Caco-2 (cell line): Measurements from ENCODE around the gene NPAS2. TPM values are rescaled to one million over a fixed set of nuclear protein-coding genes. Genes with fewer than 3 reads are reported as not detected.

ENCODE experiments used
- BruUV-seq: library from RNA; stranded (reverse); fragments of 400-500 nt; replicated peaks from 2 replicates; lab custom pipeline; 2021; lab: Mats Ljungman, UMichigan
- CTCF ChIA-PET: fragments of 300-600 bp; sonication (Branson Sonifier 250); formaldehyde crosslinking; loops from one replicate; lab custom pipeline; 2022; ENCODE audit warnings: antibody characterized with exemption; lab: Charles Lee
- POLR2A ChIA-PET: fragments of 300-600 bp; sonication (Branson Sonifier 250); formaldehyde crosslinking; loops from one replicate; lab custom pipeline; 2022; ENCODE audit warnings: antibody characterized with exemption; lab: Charles Lee
- DNase-seq, 2 experiments: peaks; one replicate each; pipeline versions ENCODE4 v3.0.0 to v3.0.0-alpha.2; 2020 to 2022
- H3K27me3 ChIP-seq: replicated peaks from 2 replicates; pipeline ENCODE4 v1.6.0; 2011; ENCODE audit warnings: low read length; ENCODE audit not compliant: control insufficient read depth, insufficient read depth
- H3K36me3 ChIP-seq: 2 replicates; pipeline ENCODE4 v1.5.1; 2011; ENCODE audit warnings: low read length; ENCODE audit not compliant: control insufficient read depth, insufficient read depth
- H3K4me1 ChIP-seq: fragments of 250-450 bp; sonication (Bioruptor Pico); 2 replicates; pipeline ENCODE4 v1.5.1; 2020; ENCODE audit warnings: mild to moderate bottlenecking
- H3K4me3 ChIP-seq: 2 replicates; pipeline ENCODE4 v1.5.1; 2011; ENCODE audit warnings: low read depth, mild to moderate bottlenecking, control low read depth, low read length
- H3K9me3 ChIP-seq: fragments of 250-450 bp; sonication (Bioruptor Pico); 2 replicates; pipeline ENCODE4 v1.5.1; 2020; ENCODE audit warnings: mild to moderate bottlenecking, moderate library complexity
- H3K27ac Mint-ChIP-seq: one replicate; pipeline ENCODE4 v1.8.0; 2022; ENCODE audit warnings: mixed read lengths; ENCODE audit not compliant: unreplicated experiment
- H3K27me3 Mint-ChIP-seq: one replicate; pipeline ENCODE4 v1.8.0; 2022; ENCODE audit warnings: mixed read lengths; ENCODE audit not compliant: insufficient read depth, unreplicated experiment
- H3K36me3 Mint-ChIP-seq: one replicate; pipeline ENCODE4 v1.8.0; 2022; ENCODE audit warnings: mild to moderate bottlenecking, mixed read lengths; ENCODE audit not compliant: insufficient read depth, unreplicated experiment
- H3K4me1 Mint-ChIP-seq: one replicate; pipeline ENCODE4 v1.8.0; 2022; ENCODE audit warnings: low read depth, mixed read lengths; ENCODE audit not compliant: unreplicated experiment
- H3K4me3 Mint-ChIP-seq: one replicate; pipeline ENCODE4 v1.8.0; 2022; ENCODE audit warnings: mild to moderate bottlenecking, moderate library complexity, mixed read lengths; ENCODE audit not compliant: unreplicated experiment
- H3K9me3 Mint-ChIP-seq: one replicate; pipeline ENCODE4 v1.8.0; 2022; ENCODE audit warnings: mixed read lengths; ENCODE audit not compliant: unreplicated experiment
- intact Hi-C: fragments of 100-400 bp; cut with micrococcal nuclease; formaldehyde crosslinking; loops from one replicate; pipeline ENCODE4 v1.10.0; 2022; ENCODE audit not compliant: unreplicated experiment
- total RNA-seq: library from RNA; stranded (reverse); gene quantifications from 2 replicates; pipeline ENCODE4 v1.2.3, GENCODE V29; 2022
- TF ChIP-seq, protein P1 (sequence below), 2 experiments: fragments of 200-600 bp in 1 of 2; IDR thresholded peaks; 1 replicate in 1 of 2; 2 replicates in 1 of 2; pipeline versions ENCODE4 v1.5.1 to v1.8.0; 2011 to 2022; ENCODE audit warnings: antibody characterized with exemption in 1 of 2, control low read depth in 1 of 2, inconsistent platforms in 1 of 2, low read depth in 1 of 2, low read length in 1 of 2, mild to moderate bottlenecking in 1 of 2, moderate library complexity in 1 of 2; ENCODE audit not compliant: insufficient read depth in 1 of 2, severe bottlenecking in 1 of 2, unreplicated experiment in 1 of 2

Gene NPAS2
- total RNA-seq, 1 experiment from 2014 or later, result 2.8 TPM

DNA sequence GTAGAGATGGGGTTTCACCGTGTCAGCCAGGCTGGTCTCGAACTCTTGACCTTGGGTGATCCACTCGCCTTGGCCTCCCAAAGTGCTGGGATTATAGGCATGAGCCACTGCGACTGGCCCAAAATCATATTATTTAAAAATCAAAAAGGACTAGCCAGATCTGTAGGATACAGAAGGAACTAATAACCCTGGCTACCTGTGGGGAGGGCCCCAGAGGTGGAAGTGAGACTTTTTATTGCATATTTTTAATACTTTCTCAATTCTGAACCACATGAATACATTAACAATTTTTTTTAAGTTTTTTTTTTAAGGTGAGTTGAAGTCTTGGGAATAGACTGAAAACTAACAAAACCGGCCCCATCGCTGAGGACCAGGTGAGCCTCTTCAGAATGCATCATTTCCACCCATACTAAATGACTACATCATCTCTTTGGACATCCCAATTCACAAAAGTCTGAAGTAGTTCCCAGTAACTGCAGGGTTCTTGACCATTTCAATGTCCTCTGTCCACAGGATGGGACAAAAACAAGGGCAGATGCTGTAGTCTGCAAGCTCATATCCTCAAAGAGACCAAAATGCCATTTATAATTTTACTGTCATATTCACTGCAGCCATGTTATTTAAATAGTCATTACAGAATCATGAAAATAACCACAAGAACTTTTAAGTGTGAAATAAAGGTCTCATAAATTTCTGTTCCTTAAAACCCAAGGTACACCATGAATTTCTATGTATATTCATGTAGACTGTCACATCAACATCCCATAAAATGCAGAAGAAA, 203.6 kb downstream of the NPAS2 start:
- CTCF ChIA-PET, result no interaction called here
- TF ChIP-seq, protein P1, sequence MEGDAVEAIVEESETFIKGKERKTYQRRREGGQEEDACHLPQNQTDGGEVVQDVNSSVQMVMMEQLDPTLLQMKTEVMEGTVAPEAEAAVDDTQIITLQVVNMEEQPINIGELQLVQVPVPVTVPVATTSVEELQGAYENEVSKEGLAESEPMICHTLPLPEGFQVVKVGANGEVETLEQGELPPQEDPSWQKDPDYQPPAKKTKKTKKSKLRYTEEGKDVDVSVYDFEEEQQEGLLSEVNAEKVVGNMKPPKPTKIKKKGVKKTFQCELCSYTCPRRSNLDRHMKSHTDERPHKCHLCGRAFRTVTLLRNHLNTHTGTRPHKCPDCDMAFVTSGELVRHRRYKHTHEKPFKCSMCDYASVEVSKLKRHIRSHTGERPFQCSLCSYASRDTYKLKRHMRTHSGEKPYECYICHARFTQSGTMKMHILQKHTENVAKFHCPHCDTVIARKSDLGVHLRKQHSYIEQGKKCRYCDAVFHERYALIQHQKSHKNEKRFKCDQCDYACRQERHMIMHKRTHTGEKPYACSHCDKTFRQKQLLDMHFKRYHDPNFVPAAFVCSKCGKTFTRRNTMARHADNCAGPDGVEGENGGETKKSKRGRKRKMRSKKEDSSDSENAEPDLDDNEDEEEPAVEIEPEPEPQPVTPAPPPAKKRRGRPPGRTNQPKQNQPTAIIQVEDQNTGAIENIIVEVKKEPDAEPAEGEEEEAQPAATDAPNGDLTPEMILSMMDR (IDR thresholded peaks at IDR 0.05; ENCODE audit: insufficient read depth in 1 of 2, low read depth in 1 of 2, low read length in 1 of 2, severe bottlenecking in 1 of 2, unreplicated experiment in 1 of 2), result no peak
- H3K36me3 Mint-ChIP-seq, result peaks cover 39% of the 10 kb centered on the region

DNA sequence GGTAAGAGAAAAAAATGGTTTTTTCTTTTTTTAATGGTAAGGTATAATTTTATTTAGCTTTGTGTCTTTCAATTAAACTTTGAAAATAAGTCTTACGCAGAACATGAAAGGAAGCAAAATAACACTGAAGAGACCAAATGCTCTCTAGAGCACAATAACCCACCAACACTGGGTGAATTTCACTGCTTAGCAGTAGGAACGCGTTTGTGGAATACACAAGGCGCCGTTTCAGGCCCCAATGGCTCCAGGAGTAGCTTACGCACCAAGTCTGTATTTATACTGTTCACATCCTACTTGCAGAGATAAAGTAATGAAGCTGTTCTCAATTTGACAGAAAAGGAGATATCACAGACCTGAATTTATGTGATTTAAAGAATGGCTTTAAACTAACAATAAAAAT, 205.6 kb downstream of the NPAS2 start:
- H3K36me3 Mint-ChIP-seq, result peaks cover 41% of the 10 kb centered on the region
- BruUV-seq, result no TSS peak
- H3K4me3 ChIP-seq, result no peak overlapping the region
- H3K9me3 Mint-ChIP-seq, result no peaks in the 10 kb centered on the region
- no peaks in the 10 kb centered on the region for H3K9me3 ChIP-seq
- no peak overlapping the region for H3K4me3 Mint-ChIP-seq
- no peaks in the 10 kb centered on the region for H3K4me1 Mint-ChIP-seq
- TF ChIP-seq, protein P1 (IDR thresholded peaks at IDR 0.05; ENCODE audit: insufficient read depth in 1 of 2, low read depth in 1 of 2, low read length in 1 of 2, severe bottlenecking in 1 of 2, unreplicated experiment in 1 of 2), result no peak
- H3K4me1 ChIP-seq, result peaks cover 12% of the 10 kb centered on the region; the same call in 1 of the 2 replicates
- CTCF ChIA-PET, result no interaction called here
- no peak overlapping the region for H3K27ac Mint-ChIP-seq
- intact Hi-C loops, result no loop called here
- no peaks in the 10 kb centered on the region for H3K27me3 Mint-ChIP-seq
- H3K36me3 ChIP-seq, result peaks cover 4% of the 10 kb centered on the region
- POLR2A ChIA-PET, result no interaction called here
- no peaks in the 10 kb centered on the region for H3K27me3 ChIP-seq
- DNase-seq, result no peak

More for the DNA sequence above, 203.6 kb downstream of the NPAS2 start:
- H3K4me3 Mint-ChIP-seq, result no peak overlapping the region
- H3K4me1 Mint-ChIP-seq, result no peaks in the 10 kb centered on the region
- no peaks in the 10 kb centered on the region for H3K9me3 ChIP-seq
- no peaks in the 10 kb centered on the region for H3K9me3 Mint-ChIP-seq
- no peak overlapping the region for H3K4me3 ChIP-seq
- peaks cover 12% of the 10 kb centered on the region; the same call in 1 of the 2 replicates for H3K4me1 ChIP-seq
- no peaks in the 10 kb centered on the region for H3K27me3 ChIP-seq
- DNase-seq, result no peak
- intact Hi-C loops, result no loop called here
- no peak overlapping the region for H3K27ac Mint-ChIP-seq
- no TSS peak for BruUV-seq
- no peaks in the 10 kb centered on the region for H3K27me3 Mint-ChIP-seq
- peaks cover 2% of the 10 kb centered on the region for H3K36me3 ChIP-seq
- POLR2A ChIA-PET, result no interaction called here

DNA sequence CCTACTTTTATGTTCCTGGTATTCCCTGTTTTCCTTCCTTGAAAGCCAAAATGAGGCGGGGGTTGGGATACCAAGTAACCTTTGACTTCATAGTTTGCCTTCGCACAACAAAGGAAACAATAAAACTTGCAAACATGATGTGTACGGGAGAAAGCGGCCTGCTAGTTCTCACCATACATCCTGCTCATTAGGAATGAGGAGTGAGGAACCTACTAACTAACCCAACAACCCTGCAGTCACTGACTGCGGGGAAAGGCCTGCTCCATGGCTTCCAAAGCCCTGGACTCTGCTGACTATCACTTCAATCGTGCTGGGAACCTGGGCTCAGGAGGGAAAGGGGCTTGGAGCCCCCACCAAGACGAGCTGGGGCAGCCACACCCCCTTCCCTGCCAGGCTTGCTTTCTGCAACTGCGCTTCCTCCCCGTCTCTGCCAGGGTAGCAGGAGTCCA, 206.3 kb downstream of the NPAS2 start:
- DNase-seq, result peak; percentile 35 to 46

More for the DNA sequence above, 206.3 kb downstream of the NPAS2 start:
- ChIA-PET CTCF (no interaction called here), POLR2A (interaction anchor here (0.6 kb wide), 1 partner anchor 124 kb away, joined by 6 read pairs; the partner anchor contains the start of gene TBC1D8)
- H3K36me3 Mint-ChIP-seq, result peaks cover 36% of the 10 kb centered on the region
- no peaks in the 10 kb centered on the region for H3K9me3 Mint-ChIP-seq
- intact Hi-C loops, result no loop called here
- BruUV-seq, result no TSS peak
- Histone ChIP-seq H3K4me3 (no peak overlapping the region), H3K27me3 (no peaks in the 10 kb centered on the region), H3K9me3 (no peaks in the 10 kb centered on the region), H3K4me1 (peaks cover 12% of the 10 kb centered on the region; the same call in 1 of the 2 replicates), H3K36me3 (0 out of 2 replicates have a peak, but pooled peaks cover 4% of the 10 kb centered on the region)
- H3K27ac Mint-ChIP-seq, result no peak overlapping the region
- TF ChIP-seq, protein P1 (IDR thresholded peaks at IDR 0.05; ENCODE audit: insufficient read depth in 1 of 2, low read depth in 1 of 2, low read length in 1 of 2, severe bottlenecking in 1 of 2, unreplicated experiment in 1 of 2), result no peak
- no peaks in the 10 kb centered on the region for H3K27me3 Mint-ChIP-seq
- H3K4me1 Mint-ChIP-seq, result no peaks in the 10 kb centered on the region
- H3K4me3 Mint-ChIP-seq, result no peak overlapping the region
